Osteoblast (primary cell): ENCODE measurements around the gene UBAP2. TPM values are rescaled to one million over a fixed set of nuclear protein-coding genes. Genes with fewer than 3 reads are reported as not detected.

Source experiments
- DNase-seq: peaks from one replicate; pipeline ENCODE4 v3.0.0; 2011; ENCODE audit warnings: low spot score, mixed read lengths; ENCODE audit not compliant: insufficient read length; ENCODE audit errors: missing footprints
- H2AFZ ChIP-seq: 2 replicates; pipeline ENCODE4 v1.6.0; 2011; ENCODE audit warnings: mild to moderate bottlenecking, low read length
- H3K27ac ChIP-seq: 2 replicates; pipeline ENCODE4 v1.5.1; 2011; ENCODE audit warnings: mild to moderate bottlenecking, low read depth, low read length, moderate library complexity
- H3K27me3 ChIP-seq: 2 replicates; pipeline ENCODE4 v1.6.0; 2012; ENCODE audit warnings: mild to moderate bottlenecking, control low read depth, inconsistent platforms, low read length, moderate library complexity; ENCODE audit not compliant: insufficient read depth
- H3K36me3 ChIP-seq: 2 replicates; pipeline ENCODE4 v1.5.1; 2011; ENCODE audit warnings: mild to moderate bottlenecking, low read length, control low read depth, moderate library complexity; ENCODE audit not compliant: insufficient read depth
- H3K4me1 ChIP-seq: 2 replicates; pipeline ENCODE4 v1.5.1; 2011; ENCODE audit warnings: mild to moderate bottlenecking, low read length, control low read depth, moderate library complexity; ENCODE audit not compliant: insufficient read depth
- H3K4me2 ChIP-seq: 2 replicates; pipeline ENCODE4 v1.6.0; 2011; ENCODE audit warnings: mild to moderate bottlenecking, low read length; ENCODE audit not compliant: insufficient read depth
- H3K4me3 ChIP-seq: fragments of 200-600 bp; sonication (generic); 3 replicates; pipeline ENCODE4 v1.5.1; 2012; ENCODE audit warnings: mild to moderate bottlenecking, low read length, inconsistent platforms; ENCODE audit not compliant: insufficient read depth
- H3K79me2 ChIP-seq: 2 replicates; pipeline ENCODE4 v1.6.0; 2012; ENCODE audit warnings: mild to moderate bottlenecking, low read length, control low read depth, inconsistent platforms; ENCODE audit not compliant: insufficient read depth
- H3K9me3 ChIP-seq: 2 replicates; pipeline ENCODE4 v1.5.1; 2011; ENCODE audit warnings: low read depth, low read length, control low read depth
- H4K20me1 ChIP-seq: 2 replicates; pipeline ENCODE4 v1.6.0; 2012; ENCODE audit warnings: mild to moderate bottlenecking, low read length, control low read depth; ENCODE audit not compliant: insufficient read depth
- CTCF ChIP-seq: IDR thresholded peaks from 2 replicates; pipeline ENCODE4 v1.5.1; 2011; ENCODE audit warnings: mild to moderate bottlenecking, low read depth, low read length, moderate library complexity; ENCODE audit errors: extremely low read depth
- total RNA-seq: library from RNA; depleted of rRNA; stranded (reverse); fragments of >200 nt; gene quantifications from 2 replicates; pipeline ENCODE4 v1.2.3, GENCODE V29; 2012

Gene UBAP2
- total RNA-seq, 1 donor, result 18.5 TPM

- Histone ChIP-seq H3K36me3 (peaks cover 20% of the 10 kb centered on the region), H3K27ac (no peak overlapping the region), H3K79me2 (no peaks in the 10 kb centered on the region), H3K4me3 (no peak overlapping the region), H2AFZ (no peak overlapping the region), H3K27me3 (no peaks in the 10 kb centered on the region), H3K4me2 (no peak overlapping the region), H4K20me1 (no peaks in the 10 kb centered on the region), H3K9me3 (no peaks in the 10 kb centered on the region), H3K4me1 (no peaks in the 10 kb centered on the region)
- no peak for DNase-seq
- no peak for TF ChIP-seq CTCF
Measured at GRCh38 chr9:33959725-33960124, 89.0 kb downstream of the UBAP2 start.

GRCh38 chr9:33956544-33956943, 92.1 kb downstream of the UBAP2 start:
- no peak for DNase-seq
- H3K4me1 ChIP-seq, result no peaks in the 10 kb centered on the region
- H3K79me2 ChIP-seq, result no peaks in the 10 kb centered on the region
- no peak overlapping the region for H2AFZ ChIP-seq
- H3K4me2 ChIP-seq, result no peak overlapping the region
- H3K4me3 ChIP-seq, result no peak overlapping the region
- H3K9me3 ChIP-seq, result no peaks in the 10 kb centered on the region
- no peak for TF ChIP-seq CTCF
- peaks cover 29% of the 10 kb centered on the region for H3K36me3 ChIP-seq
- H3K27ac ChIP-seq, result no peak overlapping the region
- peaks cover 3% of the 10 kb centered on the region for H4K20me1 ChIP-seq
- no peaks in the 10 kb centered on the region for H3K27me3 ChIP-seq

- no peak for DNase-seq
- H3K27ac ChIP-seq, result no peak overlapping the region
- no peak for TF ChIP-seq CTCF
- H3K4me2 ChIP-seq, result no peak overlapping the region
- peaks cover 23% of the 10 kb centered on the region for H3K36me3 ChIP-seq
- H3K79me2 ChIP-seq, result peaks cover 5% of the 10 kb centered on the region
- no peaks in the 10 kb centered on the region for H3K9me3 ChIP-seq
- no peaks in the 10 kb centered on the region for H3K27me3 ChIP-seq
- H4K20me1 ChIP-seq, result peaks cover 18% of the 10 kb centered on the region
- no peak overlapping the region for H2AFZ ChIP-seq
- no peak overlapping the region for H3K4me3 ChIP-seq
- peaks cover 14% of the 10 kb centered on the region for H3K4me1 ChIP-seq
Measured at GRCh38 chr9:33952066-33952465, 96.6 kb downstream of the UBAP2 start.

- Histone ChIP-seq H4K20me1 (peaks cover 23% of the 10 kb centered on the region), H3K79me2 (peaks cover 5% of the 10 kb centered on the region), H3K4me3 (no peak overlapping the region), H3K9me3 (no peaks in the 10 kb centered on the region), H3K27me3 (no peaks in the 10 kb centered on the region), H3K4me2 (no peak overlapping the region), H3K4me1 (peaks cover 25% of the 10 kb centered on the region), H2AFZ (no peak overlapping the region), H3K36me3 (peaks cover 12% of the 10 kb centered on the region), H3K27ac (no peak overlapping the region)
- TF ChIP-seq CTCF, result no peak
- DNase-seq, result no peak
Measured at GRCh38 chr9:33950371-33950770, 98.3 kb downstream of the UBAP2 start.
